Natural killer cell treated with Interleukin-12 subunit alpha and Interleukin-12 subunit beta and Interleukin-15 and Interleukin-18, amount 100 ng/mL, for 72 hours (primary cell): ENCODE results near the gene COQ8B. TPM values are rescaled to one million over a fixed set of nuclear protein-coding genes. Genes with fewer than 3 reads are reported as not detected.

ENCODE experiments used
- ATAC-seq, 2 donors: fragments of 150-1000 bp; cut with Tn5 transposase in 1 of 2; sonication (Bioruptor Pico), chemical (Tn5 transposase) in 1 of 2; 2 replicates each; pipeline ENCODE4 v1.10.0; 2021
- DNase-seq: peaks from one replicate; pipeline ENCODE4 v3.0.0; 2022; ENCODE audit warnings: low spot score
- H3K27ac Mint-ChIP-seq, 2 donors: 1 replicate in 1 of 2; 2 replicates in 1 of 2; pipeline ENCODE4 v1.8.0; 2022; ENCODE audit warnings: mixed read lengths in 2 of 2, mild to moderate bottlenecking in 1 of 2, moderate library complexity in 1 of 2
- H3K27me3 Mint-ChIP-seq, 2 donors: 1 replicate in 1 of 2; 2 replicates in 1 of 2; pipeline ENCODE4 v1.8.0; 2022; ENCODE audit warnings: mixed read lengths in 2 of 2
- H3K36me3 Mint-ChIP-seq: one replicate; pipeline ENCODE4 v1.8.0; 2022; ENCODE audit warnings: mixed read lengths
- H3K4me1 Mint-ChIP-seq, 2 donors: 1 replicate in 1 of 2; 2 replicates in 1 of 2; pipeline ENCODE4 v1.8.0; 2022; ENCODE audit warnings: low read depth in 2 of 2, mixed read lengths in 2 of 2, mild to moderate bottlenecking in 1 of 2
- H3K4me3 Mint-ChIP-seq: one replicate; pipeline ENCODE4 v1.8.0; 2022; ENCODE audit warnings: mixed read lengths
- H3K9me3 Mint-ChIP-seq: 2 replicates; pipeline ENCODE4 v1.8.0; 2022; ENCODE audit warnings: mixed read lengths
- total RNA-seq, 2 donors: library from RNA; stranded (reverse); gene quantifications; one replicate each; pipeline ENCODE4 v1.2.3, GENCODE V29; 2022

The COQ8B gene
- total RNA-seq, 2 donors from 2014 or later: 28.7 to 41.7 TPM

GRCh38 chr19:40703029-40703755 is 13.5 kb downstream of the COQ8B start:
- H3K36me3 Mint-ChIP-seq: peaks cover 7% of the 10 kb centered on the region
- H3K27me3 Mint-ChIP-seq: no peaks in the 10 kb centered on the region
- H3K4me1 Mint-ChIP-seq: peaks cover 0 to 3% of the 10 kb centered on the region in 2 donors
- ATAC-seq: no peak
- H3K9me3 Mint-ChIP-seq: no peaks in the 10 kb centered on the region
- DNase-seq: no peak
- no peak overlapping the region for H3K4me3 Mint-ChIP-seq
- H3K27ac Mint-ChIP-seq: no peak overlapping the region

- peaks cover 7% of the 10 kb centered on the region for H3K36me3 Mint-ChIP-seq
- no peak overlapping the region for H3K4me3 Mint-ChIP-seq
- no peaks in the 10 kb centered on the region for H3K27me3 Mint-ChIP-seq
- no peak for DNase-seq
- H3K4me1 Mint-ChIP-seq: peaks cover 0 to 3% of the 10 kb centered on the region in 2 donors
- ATAC-seq: no peak
- H3K27ac Mint-ChIP-seq: no peak overlapping the region
- no peaks in the 10 kb centered on the region for H3K9me3 Mint-ChIP-seq
These were observed 14.2 kb downstream of the COQ8B start for GRCh38 chr19:40702337-40703012.

- DNase-seq (peak; percentile 8), ATAC-seq (no peak)
- Mint-ChIP-seq H3K27me3 (no peaks in the 10 kb centered on the region), H3K4me1 (peaks cover 0 to 3% of the 10 kb centered on the region in 2 donors), H3K36me3 (peaks cover 7% of the 10 kb centered on the region), H3K27ac (no peak overlapping the region), H3K9me3 (no peaks in the 10 kb centered on the region), H3K4me3 (no peak overlapping the region)
These were observed 14.9 kb downstream of the COQ8B start for GRCh38 chr19:40701758-40702157.

GRCh38 chr19:40700083-40700482 is 16.6 kb downstream of the COQ8B start:
- no peak for ATAC-seq
- Mint-ChIP-seq H3K9me3 (no peaks in the 10 kb centered on the region), H3K27ac (no peak overlapping the region)

GRCh38 chr19:40697007-40697406 is 19.7 kb downstream of the COQ8B start:
- H3K9me3 Mint-ChIP-seq: no peaks in the 10 kb centered on the region
- H3K27me3 Mint-ChIP-seq: no peaks in the 10 kb centered on the region
- DNase-seq (no peak), ATAC-seq (no peak)
- no peak overlapping the region for H3K27ac Mint-ChIP-seq
- H3K4me1 Mint-ChIP-seq: no peaks in the 10 kb centered on the region
- no peaks in the 10 kb centered on the region for H3K36me3 Mint-ChIP-seq
- no peak overlapping the region for H3K4me3 Mint-ChIP-seq

More at GRCh38 chr19:40700083-40700482, 16.6 kb downstream of the COQ8B start:
- Mint-ChIP-seq H3K36me3 (peaks cover 7% of the 10 kb centered on the region), H3K4me1 (peaks cover 0 to 3% of the 10 kb centered on the region in 2 donors), H3K27me3 (no peaks in the 10 kb centered on the region), H3K4me3 (no peak overlapping the region)
- no peak for DNase-seq

GRCh38 chr19:40695881-40696280 is 20.8 kb downstream of the COQ8B start:
- H3K4me3 Mint-ChIP-seq: no peak overlapping the region
- H3K36me3 Mint-ChIP-seq: no peaks in the 10 kb centered on the region
- no peaks in the 10 kb centered on the region for H3K27me3 Mint-ChIP-seq
- H3K9me3 Mint-ChIP-seq: no peaks in the 10 kb centered on the region
- no peak for ATAC-seq
- no peak overlapping the region for H3K27ac Mint-ChIP-seq
- peaks cover under 1% of the 10 kb centered on the region in 2 donors for H3K4me1 Mint-ChIP-seq
- no peak for DNase-seq

GRCh38 chr19:40693896-40694295 is 22.8 kb downstream of the COQ8B start:
- Mint-ChIP-seq H3K9me3 (no peaks in the 10 kb centered on the region), H3K4me1 (peaks cover 2 to 4% of the 10 kb centered on the region in 2 donors), H3K36me3 (no peaks in the 10 kb centered on the region), H3K27me3 (no peaks in the 10 kb centered on the region), H3K4me3 (no peak overlapping the region), H3K27ac (no peak overlapping the region)
- DNase-seq (no peak), ATAC-seq (no peak)

- Mint-ChIP-seq H3K27ac (no peak overlapping the region), H3K27me3 (no peaks in the 10 kb centered on the region), H3K36me3 (no peaks in the 10 kb centered on the region), H3K4me3 (no peak overlapping the region), H3K9me3 (no peaks in the 10 kb centered on the region), H3K4me1 (peaks cover 2 to 4% of the 10 kb centered on the region in 2 donors)
- DNase-seq: no peak
- ATAC-seq: no peak
These were observed 23.4 kb downstream of the COQ8B start for GRCh38 chr19:40693150-40693788.

GRCh38 chr19:40692212-40692551 is 24.5 kb downstream of the COQ8B start:
- peak overlapping the region in 1 of 2 donors; percentile 20 for H3K27ac Mint-ChIP-seq
- H3K27me3 Mint-ChIP-seq: no peaks in the 10 kb centered on the region
- no peaks in the 10 kb centered on the region for H3K9me3 Mint-ChIP-seq
- DNase-seq (no peak), ATAC-seq (no peak)
- H3K4me1 Mint-ChIP-seq: peaks cover 2 to 4% of the 10 kb centered on the region in 2 donors
- H3K36me3 Mint-ChIP-seq: no peaks in the 10 kb centered on the region
- H3K4me3 Mint-ChIP-seq: no peak overlapping the region

GRCh38 chr19:40691421-40692211 is 25.1 kb downstream of the COQ8B start:
- Mint-ChIP-seq H3K9me3 (no peaks in the 10 kb centered on the region), H3K4me1 (peaks cover 2 to 4% of the 10 kb centered on the region in 2 donors), H3K36me3 (no peaks in the 10 kb centered on the region), H3K27me3 (no peaks in the 10 kb centered on the region), H3K27ac (peak overlapping the region in 1 of 2 donors; percentile 86), H3K4me3 (no peak overlapping the region)
- DNase-seq: no peak
- no peak for ATAC-seq

GRCh38 chr19:40690693-40691420 is 25.8 kb downstream of the COQ8B start:
- no peaks in the 10 kb centered on the region for H3K27me3 Mint-ChIP-seq
- H3K36me3 Mint-ChIP-seq: peaks cover 5% of the 10 kb centered on the region
- peak overlapping the region; percentile 96 for H3K4me3 Mint-ChIP-seq
- ATAC-seq: peak; percentile 89 to 92
- H3K27ac Mint-ChIP-seq: peak overlapping the region; percentile 81 to 86
- no peaks in the 10 kb centered on the region for H3K9me3 Mint-ChIP-seq
- DNase-seq: peak; percentile 88
- H3K4me1 Mint-ChIP-seq: peaks cover 5% of the 10 kb centered on the region in 2 donors

- DNase-seq: no peak
- H3K27ac Mint-ChIP-seq: peak within 1 kb of the TSS; percentile 81 to 86
- peaks cover 7 to 12% of the 10 kb centered on the region in 2 donors for H3K4me1 Mint-ChIP-seq
- ATAC-seq: no peak
- H3K36me3 Mint-ChIP-seq: peaks cover 12% of the 10 kb centered on the region
- no peaks in the 10 kb centered on the region for H3K27me3 Mint-ChIP-seq
- peak within 1 kb of the TSS; percentile 96 for H3K4me3 Mint-ChIP-seq
- no peaks in the 10 kb centered on the region for H3K9me3 Mint-ChIP-seq
These were observed 26.5 kb downstream of the COQ8B start, which contains the start of gene NUMBL for GRCh38 chr19:40690050-40690692. Gene NUMBL (minus strand): TSS chr19:40690651. CDS start chr19:40690483, 168 bp downstream.
